NCI-H128 (cell line): ENCODE results near the gene ARFIP2.
"Not testable (repeated sequence)": the region's sequence is repeated elsewhere in the genome, so short reads cannot be mapped to it uniquely, and the experiment has no call there.

Experiments
- DNase-seq: peaks from one replicate; lab custom pipeline; 2025; ENCODE audit not compliant: unreplicated experiment; lab: John Stamatoyannopoulos, UW

ARFIP2 gene, protein sequence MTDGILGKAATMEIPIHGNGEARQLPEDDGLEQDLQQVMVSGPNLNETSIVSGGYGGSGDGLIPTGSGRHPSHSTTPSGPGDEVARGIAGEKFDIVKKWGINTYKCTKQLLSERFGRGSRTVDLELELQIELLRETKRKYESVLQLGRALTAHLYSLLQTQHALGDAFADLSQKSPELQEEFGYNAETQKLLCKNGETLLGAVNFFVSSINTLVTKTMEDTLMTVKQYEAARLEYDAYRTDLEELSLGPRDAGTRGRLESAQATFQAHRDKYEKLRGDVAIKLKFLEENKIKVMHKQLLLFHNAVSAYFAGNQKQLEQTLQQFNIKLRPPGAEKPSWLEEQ

DNA sequence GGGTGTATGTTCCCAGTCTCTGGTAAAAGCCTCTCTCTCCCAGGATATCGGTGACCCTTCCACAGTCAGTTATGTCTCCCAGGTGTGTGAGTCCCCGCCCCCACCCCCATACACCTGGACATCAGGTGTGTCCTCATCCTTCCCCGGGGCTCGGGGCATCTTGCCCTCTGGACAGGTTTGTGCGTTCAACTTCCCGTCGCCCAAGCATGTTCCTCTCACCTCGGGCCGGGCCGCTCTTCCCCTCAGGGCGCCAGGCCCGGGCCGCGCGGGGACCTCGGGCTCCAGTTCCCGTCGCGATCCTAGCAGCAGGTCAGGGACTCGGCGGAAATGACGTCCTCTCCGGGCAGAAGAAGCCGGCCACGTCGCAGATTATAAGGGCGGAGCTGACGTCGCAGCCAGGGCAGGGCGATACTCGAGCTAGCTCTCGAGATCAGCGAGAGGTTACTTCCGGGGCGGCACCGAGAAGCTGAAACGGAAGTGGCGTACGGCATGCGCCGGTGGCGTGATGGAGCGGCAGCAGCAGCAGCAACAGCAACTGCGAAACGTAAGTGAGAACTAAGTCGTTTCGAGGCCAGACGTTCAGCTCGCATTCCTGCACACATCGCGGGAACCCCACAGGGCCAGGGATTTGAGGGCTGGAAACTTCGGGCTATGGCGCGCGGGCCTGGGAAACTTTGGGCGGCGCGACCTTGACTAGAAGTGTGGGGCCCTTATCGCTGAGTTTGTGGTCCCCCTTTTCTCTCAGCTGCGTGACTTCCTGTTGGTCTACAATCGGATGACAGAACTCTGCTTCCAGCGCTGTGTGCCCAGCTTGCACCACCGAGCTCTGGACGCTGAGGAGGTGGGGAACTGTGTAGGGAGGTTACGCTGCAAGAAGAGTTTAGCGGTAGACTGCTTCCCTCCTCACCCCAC lies at the start of gene ARFIP2, which contains the start of gene TIMM10B:
Gene ARFIP2, minus strand, starts transcription at position 320 of the 912 bp plus-strand sequence. CDS start 910 bp downstream, outside the sequence.
Gene TIMM10B, plus strand, starts transcription at position 490 of the 912 bp plus-strand sequence. Its CDS starts 16 bp downstream, at position 506.
- peak; percentile 95 for DNase-seq

DNA sequence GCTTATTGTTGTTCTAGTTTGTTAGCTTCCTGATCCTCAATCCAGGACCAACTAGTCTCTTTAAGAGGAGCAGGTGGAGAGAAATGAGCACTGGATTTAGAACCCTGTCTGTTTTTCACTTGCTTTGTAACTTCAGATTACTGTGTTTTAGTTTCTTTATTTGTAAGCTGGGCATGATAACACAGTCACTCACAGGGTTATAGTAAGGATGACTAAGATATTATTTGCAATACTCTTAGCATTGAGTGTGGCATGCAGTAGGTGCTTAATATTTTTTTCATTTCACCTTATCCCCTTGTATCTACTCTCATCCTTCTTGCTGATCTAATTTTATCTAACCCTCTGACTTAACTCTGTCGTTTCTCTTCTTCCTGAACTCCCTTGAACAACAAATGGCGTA lies 49.7 kb upstream of the ARFIP2 start:
- no peak for DNase-seq

- no peak for DNase-seq
These were observed 48.1 kb upstream of the ARFIP2 start for GRCh38 chr11:6529266-6529665.

- DNase-seq = no peak
These were observed 45.4 kb upstream of the ARFIP2 start for GRCh38 chr11:6526411-6527135.

DNA sequence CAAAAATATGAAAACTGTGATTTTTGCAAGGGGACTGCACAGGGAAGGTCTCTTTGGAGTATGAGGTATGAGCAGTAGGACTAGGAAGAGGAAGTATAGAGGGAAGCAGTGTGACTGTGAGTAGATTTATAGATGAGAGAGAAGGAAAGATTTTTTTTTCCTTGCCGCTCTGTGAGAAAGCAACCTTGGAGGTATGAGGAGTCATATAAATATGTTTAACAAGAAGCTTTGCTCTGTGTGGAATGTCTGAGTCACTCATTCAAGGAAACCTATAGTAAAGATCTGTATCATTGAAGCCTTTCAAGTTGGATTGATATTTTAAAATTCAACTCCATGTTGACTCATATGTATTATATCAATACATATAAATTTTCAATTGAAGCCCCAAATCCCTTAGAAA lies 42.1 kb upstream of the ARFIP2 start:
- DNase-seq = no peak

DNA sequence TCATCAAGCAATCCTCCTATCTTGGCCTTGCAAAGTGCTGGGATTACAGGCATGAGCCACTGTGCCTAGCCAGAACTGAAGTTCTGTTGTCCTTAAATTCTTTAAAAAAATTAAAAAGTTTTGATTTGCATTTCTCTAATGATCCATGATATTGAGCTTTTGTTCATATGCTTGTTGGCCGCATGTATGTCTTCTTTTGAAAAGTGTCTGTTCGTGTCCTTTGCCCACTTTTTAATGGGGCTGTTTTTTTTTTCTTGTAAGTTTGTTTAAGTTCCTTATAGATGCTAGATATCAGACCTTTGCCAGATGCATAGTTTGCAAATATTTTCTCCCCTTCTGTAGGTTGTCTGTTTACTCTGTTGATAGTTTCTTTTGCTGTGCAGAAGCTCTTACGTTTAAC lies 40.8 kb upstream of the ARFIP2 start:
- DNase-seq = not testable (repeated sequence)

DNA sequence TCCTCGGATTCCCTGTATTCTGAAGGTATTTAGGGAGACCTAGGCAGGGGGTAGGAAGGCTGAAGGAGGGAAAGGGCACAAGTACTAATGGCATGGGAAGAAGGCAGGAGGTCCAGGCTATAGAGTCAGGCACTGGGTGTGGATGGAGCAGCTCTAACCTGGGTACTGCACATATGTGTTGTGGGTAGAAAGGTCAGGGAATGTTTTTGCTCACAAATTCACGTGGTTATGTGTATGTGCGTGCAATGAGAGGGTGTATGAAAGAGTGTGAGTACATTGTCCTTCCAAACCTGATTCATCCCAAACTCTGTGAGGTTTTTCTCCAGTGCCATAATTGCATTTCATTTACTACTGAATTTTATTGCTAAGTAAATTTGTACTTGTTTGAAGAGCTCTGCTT lies 39.1 kb upstream of the ARFIP2 start:
- DNase-seq = no peak

DNA sequence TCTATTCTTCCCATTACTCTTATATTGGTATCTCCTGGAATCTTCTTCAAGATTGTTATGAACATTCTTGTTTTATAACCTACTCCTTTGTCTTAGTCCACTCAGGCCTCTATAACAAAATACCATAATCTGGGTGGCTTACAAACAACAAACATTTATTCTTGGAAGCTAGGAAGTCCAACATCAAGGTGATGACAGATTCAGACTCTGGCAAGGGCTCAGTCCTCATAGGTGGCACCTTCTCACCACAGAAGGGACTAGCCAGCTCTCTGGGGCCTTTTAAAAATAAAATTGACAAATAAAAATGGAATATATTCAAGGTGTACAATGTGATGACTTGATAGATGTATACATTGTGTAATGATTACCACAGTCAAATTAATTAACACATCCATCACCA lies 35.7 kb upstream of the ARFIP2 start:
- DNase-seq = no peak

DNA sequence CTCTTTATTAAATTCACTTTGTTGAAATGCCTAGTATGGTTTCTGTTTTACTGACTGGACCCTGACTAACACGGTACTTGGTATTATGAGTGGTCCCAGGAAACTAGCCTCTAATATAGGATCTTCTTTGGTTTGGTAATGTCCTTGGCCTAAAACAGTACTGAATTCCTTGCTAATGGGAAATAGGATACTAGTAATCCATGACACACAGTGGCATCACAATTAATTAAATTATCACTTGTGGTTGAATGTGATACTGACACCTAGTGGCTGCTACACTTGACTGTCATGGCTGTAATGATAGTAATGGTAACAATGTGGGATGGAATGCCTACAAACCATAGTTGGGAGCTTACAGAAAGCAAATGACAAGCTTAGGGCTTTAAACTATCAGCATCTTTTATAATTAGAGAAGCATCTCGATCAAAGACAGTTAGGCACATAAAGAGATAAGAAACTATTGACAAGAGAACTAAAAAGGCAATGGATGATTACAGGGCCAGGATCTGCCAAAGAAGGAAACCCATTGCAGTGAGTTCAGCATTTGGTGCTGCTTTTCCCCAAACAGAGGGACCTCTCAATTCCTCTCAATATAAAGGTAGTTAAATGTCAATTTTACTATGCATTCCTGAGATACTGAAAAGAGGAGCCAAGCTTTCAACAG lies 24.6 kb upstream of the ARFIP2 start:
- no peak for DNase-seq

DNA sequence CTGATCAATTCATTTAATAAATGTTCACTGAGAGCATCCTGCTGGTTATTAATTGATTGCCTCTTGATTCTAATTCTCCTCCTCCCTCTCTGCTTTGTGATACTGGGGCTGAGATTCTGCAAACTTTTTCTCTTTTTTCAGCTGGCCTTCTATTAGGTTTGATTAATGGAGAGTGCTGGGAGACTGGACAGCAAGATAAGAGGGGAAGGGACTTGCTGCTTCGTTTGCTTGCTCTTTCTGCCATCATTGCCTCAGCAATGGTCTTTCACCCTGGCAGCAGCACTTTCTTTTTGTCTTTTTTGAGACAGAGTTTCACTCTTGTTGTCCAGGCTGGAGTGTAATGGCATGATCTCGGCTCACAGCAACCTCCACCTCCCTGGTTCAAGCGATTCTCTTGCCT lies 23.0 kb upstream of the ARFIP2 start:
- no peak for DNase-seq

DNA sequence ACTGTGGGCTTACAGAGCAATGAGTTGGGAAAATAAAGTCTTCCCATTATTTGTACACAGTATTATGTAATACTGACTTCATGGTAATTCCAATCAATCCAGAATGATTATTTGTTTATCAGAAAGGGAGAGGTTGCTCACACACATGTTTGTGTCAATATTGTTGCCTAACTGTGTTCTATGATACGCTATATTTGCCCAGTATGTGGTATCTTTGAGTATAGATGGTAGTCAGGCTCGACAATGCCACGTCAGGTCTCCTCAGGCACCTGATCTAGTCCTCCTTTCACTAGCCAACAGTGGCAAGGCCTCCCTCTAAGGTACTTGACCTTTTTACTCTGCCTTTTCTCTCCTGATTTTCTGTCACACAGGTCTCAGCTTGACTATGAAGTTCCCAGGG lies 21.3 kb upstream of the ARFIP2 start:
- DNase-seq = no peak

- no peak for DNase-seq
These were observed 17.4 kb upstream of the ARFIP2 start for GRCh38 chr11:6498544-6498943.

- no peak for DNase-seq
These were observed 17.0 kb upstream of the ARFIP2 start for GRCh38 chr11:6498121-6498520.

DNA sequence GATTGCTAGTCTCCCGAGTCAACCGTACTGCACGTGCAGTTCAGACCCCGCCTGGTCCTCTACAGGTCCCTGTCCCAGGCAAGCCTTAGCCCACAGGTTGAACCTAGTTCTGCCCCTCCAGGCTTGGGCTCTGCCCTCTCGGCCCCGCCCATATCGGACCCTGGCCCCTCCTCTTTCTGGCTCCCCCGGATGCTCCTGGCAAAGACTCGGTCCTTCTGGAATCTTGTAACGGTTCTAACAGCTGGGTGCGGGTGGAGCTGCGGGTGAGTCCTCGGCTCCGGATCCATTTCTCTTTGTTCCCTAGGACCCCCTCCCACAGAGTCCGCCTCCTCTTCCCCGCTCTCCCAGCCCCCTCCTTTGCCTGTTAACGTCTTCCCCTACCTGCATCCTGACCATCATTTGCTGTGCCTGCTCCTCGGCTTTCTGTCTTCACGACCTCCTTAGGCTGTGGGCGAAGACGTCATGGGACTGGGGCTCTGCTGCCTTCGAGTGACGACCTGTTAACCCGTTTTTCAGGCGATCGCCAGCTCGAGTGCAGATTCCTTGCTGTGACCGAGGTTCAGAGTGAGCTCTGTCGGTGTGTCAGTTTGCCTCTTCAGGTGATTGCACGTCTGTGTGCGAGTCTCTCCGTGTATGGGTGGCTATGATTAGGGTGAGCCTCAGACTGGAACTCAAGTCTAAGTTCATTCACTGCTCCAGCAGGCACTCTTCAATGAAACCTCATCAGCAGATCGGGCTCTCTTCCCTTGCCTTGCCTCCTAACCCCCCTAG lies 16.1 kb upstream of the ARFIP2 start, which contains the start of gene DNHD1:
Gene DNHD1, plus strand, starts transcription at position 212 of the 771 bp plus-strand sequence. CDS start 936 bp downstream, outside the sequence.
- DNase-seq = no peak

- DNase-seq = no peak
These were observed 8.2 kb upstream of the ARFIP2 start for GRCh38 chr11:6489306-6489705.

GRCh38 chr11:6488821-6489220 lies 7.7 kb upstream of the ARFIP2 start:
- DNase-seq = no peak

- DNase-seq = no peak
These were observed 7.2 kb upstream of the ARFIP2 start for GRCh38 chr11:6488342-6488741.

GRCh38 chr11:6486938-6487337 lies 5.8 kb upstream of the ARFIP2 start:
- no peak for DNase-seq

- no peak for DNase-seq
These were observed 5.1 kb upstream of the ARFIP2 start for GRCh38 chr11:6486256-6486655.

- no peak for DNase-seq
These were observed 4.5 kb upstream of the ARFIP2 start for GRCh38 chr11:6485661-6486060.
